ENCODE data around the gene NAPEPLD.

- no peak for TF ChIP-seq CTCF (IDR thresholded peaks at IDR 0.05; ENCODE audit: low read length)
- TF ChIP-seq EZH2 (optimal IDR thresholded peaks at IDR 0.05; ENCODE audit: low read depth, low read length): no peak
- TF ChIP-seq EZH2phosphoT487 (IDR thresholded peaks at IDR 0.05; ENCODE audit: low read length): no peak
Measured at GRCh38 chr7:103075337-103075918, 73.5 kb downstream of the NAPEPLD start.
